Kidney glomerular epithelial cell (primary cell): Measurements from ENCODE around the gene ARMC9.
A peak's percentile ranks its signal among the peaks of the same experiment; 100 is the strongest.
"Not testable (repeated sequence)": the region's sequence is repeated elsewhere in the genome, so short reads cannot be mapped to it uniquely, and the experiment has no call there.

Experiments used
- DNase-seq: peaks from one replicate; lab custom pipeline; 2025; lab: John Stamatoyannopoulos, UW

The ARMC9 gene

DNA sequence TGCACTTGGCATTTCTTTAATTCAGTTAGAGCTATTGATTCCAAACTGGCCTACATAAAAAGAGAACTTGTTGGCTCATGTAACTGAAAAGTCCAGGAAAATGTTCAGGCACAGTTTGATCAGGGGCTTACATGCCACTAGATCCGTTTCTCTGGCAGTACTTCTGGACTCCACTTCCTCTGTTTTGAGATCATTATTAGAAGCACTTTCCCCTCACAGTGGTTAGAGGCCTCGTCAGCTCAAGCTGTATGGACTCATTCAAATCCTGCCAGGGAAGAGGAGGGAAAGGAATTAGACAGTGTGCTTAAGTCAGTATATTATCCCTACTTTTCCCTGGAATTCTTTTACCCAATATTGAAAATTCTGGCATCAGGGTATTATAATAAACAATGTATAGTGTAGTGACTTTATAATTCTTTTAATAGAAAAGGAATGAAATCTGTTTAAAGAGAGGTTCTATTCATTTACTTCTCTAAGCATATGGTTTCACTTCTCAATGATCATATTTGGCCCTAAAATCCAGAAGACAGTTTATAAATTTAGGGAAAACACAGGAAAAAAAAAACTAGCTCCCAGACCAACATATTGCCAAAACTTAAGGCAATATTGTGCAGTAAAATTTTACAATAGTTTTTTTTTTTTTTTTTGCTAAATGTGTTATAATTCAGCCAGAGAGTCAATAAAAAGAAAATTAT is 92.0 kb downstream of the ARMC9 start:
- no peak for DNase-seq

DNA sequence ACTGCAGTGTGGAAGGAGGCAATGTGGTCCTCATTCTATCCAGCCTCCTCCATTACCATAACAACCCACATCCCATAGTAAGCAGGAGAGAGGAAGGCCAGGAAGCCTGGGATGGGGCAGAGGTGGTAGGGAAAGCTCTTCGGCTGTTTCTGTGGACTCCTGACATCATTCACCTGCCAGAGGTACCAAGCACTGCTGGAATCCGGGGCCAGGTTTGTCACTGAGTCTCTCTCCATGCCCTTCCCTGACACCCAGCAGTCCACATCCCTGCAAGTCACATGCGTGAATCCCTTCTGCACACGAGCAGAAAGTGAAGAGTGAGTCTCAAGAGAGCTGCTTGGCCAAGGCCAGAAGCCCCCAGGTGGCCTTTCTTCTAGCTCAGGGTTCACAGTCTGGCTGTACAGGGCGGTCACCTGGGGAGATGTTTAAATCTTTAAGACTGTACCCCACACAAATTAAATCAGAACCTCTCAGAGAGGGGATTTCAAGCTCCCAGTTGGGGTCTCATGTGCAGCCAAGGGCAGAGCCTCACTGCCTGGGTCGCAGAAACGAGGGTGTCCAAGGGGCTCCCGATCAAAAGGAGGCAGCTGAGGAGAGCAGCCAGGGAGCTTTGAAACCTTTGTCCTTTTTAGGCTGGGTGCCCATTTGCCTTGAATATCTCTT is 94.2 kb downstream of the ARMC9 start:
- no peak for DNase-seq

DNA sequence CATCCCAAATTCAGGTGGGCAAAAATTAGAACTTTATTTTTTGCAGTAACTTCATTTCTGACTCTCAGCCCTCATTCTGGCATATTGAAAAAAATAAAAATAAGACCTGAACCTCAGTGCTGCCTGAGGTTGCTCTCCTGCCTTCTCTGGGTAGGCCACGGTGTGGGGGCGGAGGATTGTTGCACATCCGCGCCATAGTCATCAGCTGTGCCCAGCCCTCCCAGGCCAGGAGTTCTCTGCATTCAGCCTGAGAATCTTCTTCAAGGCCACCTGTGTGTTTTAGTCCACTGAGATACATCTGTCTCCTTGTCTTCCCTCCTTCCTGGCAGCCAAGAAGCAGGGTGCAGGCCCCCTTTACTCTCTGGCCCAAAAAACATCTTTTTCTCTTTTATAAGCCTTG is 94.7 kb downstream of the ARMC9 start:
- no peak for DNase-seq

DNA sequence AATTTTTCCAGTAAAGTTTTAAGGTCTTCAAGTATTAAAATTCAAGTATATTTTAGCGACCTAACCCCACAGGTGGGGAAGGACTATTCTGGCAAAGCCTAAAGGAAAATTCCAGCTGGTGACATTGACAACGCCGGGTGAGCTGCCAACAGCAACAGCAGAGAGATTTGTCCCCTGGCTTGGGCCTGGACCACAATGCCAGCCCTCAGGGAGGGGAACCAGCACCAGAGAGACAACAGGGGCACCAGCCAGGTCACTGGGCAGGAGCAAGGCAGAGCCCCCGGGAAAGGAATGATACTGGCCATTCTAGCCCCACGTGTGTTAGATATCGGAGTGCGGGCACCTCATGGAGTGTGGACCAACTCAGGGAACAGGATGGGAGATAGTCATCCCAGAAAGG is 95.7 kb downstream of the ARMC9 start:
- DNase-seq, result no peak

DNA sequence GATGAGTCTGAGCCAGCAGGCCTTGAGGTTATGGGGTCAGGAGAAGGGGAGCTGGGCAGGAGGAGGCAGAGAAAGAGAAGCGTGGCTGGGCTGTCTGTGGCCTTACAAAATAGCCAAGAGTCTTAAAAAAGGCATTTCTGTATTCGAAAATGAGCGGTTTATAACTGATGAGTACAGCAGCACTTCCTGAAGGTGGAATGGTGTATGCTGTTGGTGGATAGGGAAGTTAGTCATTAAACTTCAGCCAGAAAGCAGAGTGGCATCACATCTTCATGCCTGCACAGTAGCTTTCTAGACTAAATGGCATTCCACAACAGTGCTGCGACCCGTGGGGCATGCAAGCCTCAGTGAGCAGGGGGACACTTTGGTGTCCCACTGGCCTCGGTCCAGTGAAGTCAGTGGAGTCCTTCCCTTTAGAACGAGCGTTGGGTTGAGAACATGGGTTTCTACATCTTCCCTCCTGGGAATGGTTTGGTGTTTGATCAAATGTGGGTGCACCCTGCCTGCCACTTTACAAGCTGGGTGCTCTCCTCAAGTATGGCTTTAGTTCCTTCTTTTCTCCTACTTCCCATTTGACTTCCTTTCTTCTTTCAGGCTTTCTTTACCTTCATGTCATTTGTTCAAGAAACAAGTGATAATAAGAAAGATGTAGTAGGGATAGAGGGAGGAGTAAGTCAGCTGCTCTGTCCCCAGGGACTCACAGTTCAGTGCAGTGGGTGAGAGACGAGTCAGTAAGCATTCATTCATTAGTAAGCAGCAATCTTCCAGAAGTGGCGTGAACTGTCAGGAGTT is 96.3 kb downstream of the ARMC9 start:
- DNase-seq, result no peak

DNA sequence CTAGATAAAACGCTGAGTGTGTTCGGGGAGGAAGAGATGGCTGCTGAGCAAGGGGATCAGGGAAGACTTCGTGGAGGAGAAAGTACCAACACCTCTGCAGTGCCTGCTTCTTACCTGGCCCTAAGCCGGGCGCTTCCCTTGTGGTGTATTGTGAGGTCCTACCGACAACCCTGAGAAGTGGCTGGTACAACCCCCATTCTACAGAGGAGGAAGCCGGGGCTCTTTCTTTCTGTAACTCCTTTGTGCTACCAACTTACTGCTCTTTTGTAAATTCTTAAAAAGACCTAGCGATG is 96.9 kb downstream of the ARMC9 start:
- DNase-seq, result no peak

DNA sequence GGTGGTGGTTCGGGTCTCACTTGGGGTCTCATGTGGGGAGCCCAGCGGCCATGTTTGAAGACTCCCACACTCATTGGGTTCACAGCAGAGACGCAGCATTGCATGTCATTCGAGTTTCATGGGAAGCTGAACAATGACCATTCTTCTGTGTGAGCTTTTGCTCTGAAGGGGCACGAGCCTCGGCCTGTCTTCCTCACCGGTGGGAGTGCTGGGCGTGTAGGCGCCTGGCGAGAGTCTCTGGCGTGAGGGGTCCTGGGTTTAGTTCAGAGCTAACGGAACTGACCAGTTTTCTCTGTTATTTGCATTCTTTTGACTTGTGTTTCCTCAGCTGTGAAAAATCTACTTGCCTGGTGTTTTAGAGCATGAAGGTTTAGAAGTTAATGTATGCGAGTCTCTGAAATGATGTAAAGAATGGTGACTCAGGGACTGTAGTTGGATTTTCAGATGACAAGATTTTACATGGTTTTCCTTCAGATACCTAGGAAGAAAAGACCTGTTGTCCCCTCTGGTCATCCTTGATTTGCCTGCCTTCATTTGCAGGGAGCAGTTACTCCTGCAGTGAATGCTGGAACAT is 98.1 kb downstream of the ARMC9 start:
- no peak for DNase-seq

DNA sequence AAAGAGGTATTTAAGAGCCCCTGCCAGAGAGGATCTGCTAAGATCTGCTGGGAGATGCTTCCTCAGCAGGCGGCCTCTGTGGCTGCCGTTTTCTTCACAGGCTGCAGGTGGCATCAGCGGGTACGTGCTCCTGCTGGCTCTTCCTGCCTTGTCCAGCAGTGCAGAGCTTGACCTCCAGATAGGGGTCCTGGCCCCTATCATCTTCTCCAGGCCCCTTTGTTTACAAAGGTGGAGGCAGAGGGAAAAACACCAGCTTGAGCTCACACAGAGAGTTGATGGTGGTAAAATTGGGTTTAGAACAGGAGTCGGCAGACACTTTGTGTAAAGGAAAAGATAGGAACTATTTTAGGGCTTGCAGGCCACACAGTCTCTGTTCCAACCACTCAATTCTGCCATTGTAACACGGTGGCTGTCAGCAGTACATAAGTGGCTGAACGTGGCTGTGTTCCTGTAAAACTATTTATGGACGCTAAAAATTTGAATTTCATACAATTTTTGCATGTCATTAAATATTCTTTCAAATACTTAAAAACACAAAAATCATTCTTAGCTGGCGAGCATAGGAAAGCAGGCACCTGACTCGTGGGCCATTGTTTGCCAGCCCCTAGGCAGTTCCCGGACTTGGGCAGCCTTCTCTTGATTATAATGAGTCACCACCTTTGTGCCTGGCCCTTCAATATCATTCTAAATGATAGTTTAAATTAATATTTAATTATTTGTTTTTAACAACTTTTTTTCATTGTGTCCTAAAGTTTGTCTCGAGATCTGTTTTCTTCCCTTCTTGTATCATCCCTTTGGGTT is 98.9 kb downstream of the ARMC9 start:
- DNase-seq, result peak; percentile 42

DNA sequence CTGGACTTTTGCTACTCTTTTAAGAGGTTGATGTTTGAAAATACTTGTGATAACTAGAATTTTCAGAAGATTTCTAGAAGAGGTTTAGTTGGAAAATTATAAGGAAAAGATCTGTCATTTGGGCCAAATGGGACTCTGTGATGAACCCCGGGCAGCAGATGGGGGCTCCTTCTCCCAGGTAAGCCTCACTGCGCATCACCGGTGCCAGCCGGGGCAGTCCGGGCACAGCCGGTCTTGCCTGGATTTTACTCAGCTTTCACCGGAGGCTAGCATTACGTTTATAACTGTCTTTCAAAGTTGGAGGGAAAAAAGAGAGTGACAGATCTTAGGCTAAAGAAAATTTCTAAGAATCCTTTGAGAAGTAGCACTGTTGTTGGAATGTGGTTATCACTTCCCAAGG is 99.7 kb downstream of the ARMC9 start:
- no peak for DNase-seq

DNA sequence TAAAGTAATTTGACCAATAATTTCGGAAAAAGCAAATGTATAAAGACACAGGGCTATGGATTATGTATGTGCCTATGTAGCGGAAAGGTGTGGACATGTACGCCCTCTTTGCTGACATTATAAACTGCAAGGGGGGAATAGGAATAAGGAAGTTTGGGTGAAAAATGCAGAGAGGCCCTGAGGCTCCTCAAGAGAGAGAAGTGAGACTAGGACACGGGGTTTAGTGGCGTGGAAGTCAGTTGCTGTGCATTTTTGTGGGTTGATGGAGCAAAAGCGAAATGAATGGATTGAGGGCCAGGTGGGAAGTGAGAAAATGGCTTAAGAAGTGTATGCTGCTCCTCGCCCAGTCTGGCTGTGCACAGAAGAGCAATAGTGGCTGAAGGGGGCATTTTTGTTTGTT is 100.8 kb downstream of the ARMC9 start:
- DNase-seq, result no peak

DNA sequence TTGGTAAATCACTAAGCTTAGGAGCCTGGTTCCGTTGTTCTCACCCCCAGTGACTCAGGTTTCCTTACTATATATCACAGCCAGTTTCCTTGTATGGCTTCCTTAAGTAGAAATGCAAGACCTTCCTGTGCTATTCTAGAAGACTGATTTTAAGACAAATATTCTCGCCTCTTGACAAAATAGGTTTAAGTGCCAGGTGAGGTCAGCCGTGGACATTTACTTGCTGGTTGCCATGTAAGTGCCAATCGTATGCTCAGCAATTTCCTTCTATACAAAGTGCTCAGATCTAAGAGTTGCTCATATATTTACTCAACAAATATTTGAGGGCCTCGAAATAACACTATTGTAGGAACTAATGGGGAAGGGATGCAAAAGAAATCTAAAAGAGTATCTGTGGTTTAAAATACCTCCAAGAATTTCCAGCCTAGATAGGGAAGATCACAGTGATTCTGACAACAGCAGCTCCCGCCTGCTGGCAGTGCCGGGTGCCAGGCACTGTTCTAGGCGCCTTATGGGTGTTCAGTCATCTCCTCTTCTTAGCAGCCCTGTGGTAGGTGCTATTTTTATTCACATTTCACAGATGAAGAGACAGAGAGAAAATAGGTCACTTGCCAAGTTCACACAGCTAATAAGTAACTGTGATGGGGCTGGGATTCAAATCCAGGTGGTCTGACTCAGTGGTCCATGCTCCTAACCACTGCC is 101.7 kb downstream of the ARMC9 start:
- peak; percentile 94 for DNase-seq

DNA sequence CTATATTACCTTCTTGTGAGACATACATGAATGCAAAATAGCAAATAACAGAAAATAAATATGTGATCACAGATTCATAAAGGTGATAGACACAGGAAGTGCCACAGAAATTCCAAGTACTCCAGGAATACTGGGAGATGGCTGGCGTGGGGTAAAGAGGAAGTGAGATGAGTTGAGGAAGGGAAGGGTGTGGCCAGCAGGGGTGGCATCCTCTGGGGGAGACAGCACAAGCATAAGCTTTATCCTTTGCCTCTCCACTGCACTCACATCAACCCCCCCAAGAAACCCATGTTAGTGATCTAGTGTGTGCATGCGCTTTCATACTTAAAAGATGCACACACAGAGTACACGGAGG is 102.3 kb downstream of the ARMC9 start:
- DNase-seq, result no peak

DNA sequence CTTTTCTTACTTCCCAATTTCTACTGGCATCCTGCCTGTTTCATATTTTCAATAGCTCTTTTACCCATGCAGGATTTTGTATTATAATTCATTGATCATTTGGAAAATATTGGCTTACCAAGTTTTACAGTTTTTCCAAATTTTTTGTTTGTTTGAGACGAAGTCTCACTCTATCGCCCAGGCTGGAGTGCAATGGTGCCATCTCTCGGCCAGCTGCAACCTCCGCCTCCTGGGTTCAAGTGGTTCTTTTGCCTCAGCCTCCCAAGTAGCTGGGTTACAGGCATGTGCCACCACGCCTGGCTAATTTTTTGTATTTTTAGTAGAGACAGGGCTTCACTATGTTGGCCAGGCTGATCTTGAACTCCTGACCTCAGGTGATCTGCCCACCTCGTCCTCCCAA is 105.8 kb downstream of the ARMC9 start:
- DNase-seq, result not testable (repeated sequence)

DNA sequence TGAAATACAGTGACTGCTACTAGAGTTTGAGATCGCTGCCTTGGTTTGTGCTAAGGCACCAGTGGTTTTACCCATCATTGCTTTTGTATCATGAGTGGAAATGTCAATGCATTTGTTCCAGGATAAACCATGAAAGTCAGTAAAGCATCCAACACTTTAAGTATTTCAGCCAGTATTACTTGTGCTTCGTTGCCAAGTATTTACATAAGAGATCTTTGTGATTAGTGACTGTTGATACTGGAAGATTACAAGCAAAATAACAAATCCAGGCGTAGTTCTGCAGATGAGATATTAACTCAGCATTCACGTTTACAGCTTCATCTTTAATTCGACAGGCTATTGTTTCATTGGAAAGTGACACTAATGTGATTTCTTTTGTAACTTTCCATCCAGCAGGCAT is 106.8 kb downstream of the ARMC9 start:
- no peak for DNase-seq

DNA sequence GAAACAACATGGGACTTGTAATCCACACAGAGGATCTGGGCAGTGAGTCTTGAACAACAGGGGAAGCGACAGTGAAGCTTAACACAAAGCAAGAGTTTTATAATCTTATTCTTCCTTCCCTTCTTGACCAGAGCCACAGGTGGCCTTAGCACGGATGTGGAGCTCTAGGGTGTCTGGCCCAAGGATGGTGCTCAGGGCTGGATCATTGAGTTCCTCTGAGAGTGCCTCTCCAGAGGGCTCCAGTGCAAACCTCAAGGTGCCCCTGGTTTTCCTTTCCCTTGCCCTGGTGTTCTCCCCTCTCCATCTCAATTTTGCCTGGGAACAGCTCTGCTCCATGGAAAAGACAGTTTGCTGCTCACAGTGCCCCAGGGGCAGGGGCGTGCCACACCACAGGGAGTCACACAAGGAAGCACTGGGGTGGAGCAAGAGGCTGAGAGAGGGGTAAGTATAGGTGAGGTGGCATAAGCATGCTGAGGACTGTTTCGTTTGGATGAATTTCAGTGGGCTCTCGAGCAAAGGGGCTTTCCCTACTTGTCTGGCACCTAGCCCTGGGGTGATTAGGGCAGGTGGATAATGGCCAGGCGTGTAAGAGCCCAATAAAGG is 108.5 kb downstream of the ARMC9 start:
- DNase-seq, result no peak

DNA sequence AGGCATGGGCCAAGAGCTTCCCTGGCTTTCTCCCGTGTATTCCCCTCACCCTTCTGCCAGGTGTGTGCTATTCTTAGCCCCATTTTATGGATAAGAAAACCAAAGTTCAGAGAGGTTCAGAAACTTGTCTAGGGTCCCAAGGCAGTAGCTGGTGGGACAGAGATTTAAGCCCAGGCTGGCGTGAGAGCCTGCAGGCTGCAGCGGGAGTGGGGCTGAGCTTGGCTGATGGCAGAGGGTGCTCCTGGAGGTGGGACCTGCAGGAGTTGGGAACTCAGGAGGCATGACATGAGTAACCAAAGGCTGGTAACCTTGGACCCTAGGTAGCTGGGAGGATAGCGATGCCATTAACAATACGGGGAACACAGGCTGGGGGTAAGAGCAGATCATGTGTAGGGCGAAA is 109.8 kb downstream of the ARMC9 start:
- no peak for DNase-seq

DNA sequence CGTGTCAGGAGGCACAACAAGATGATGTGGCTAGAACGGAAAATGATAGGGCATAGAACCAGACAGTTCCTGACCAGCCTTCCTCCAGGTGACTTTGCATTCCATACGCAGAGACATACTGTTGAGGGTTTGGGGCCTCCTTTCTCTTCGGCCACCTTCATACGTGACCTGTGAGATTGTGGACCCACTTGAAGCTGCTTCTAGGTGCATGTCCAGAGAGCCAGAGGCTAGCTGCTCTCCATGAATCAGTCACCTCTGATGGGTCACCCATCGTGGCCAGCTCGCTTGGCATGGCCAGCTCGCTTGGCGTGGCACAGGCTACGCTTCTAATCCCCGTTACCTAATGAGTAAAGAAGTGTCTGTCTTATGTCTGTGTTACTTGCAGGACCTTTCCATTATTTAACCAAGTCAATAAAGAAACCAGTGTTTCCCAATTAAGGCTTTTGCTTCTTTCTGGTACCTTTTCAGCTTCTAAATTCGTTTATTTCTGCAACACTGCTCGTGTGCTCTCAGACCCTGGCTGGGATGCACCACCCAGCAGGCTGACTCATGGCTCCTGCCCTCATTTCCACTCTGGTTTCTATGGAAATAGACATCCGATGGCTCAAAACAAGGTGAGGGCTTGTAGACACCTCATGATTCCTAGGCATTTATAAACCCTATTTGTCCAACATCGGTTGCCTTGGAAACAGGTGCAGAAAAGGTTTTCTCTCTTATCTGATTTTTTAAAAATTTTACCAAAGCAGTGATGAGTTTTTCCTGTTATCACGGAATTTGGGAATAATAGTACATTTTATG is 110.4 kb downstream of the ARMC9 start:
- peak; percentile 71 for DNase-seq

DNA sequence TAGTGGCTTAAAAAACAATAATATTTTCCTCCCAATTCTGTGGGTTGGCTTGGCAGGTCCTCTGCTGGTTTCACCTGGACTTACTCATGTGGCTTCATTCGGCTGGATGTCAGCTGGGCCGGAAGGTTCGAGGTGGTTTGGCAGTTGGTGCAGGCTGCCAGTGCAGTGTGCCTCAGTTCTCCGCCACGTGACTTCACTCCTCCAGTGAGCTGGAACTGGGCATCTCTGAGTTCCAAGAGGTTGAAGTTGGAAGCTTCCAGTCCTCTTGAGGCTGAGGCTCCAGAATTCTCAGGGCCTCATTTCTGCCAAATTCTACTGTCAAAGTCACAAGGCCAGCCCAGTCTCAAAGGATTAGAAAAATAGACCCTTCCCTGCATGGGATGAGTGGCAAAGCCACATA is 113.6 kb downstream of the ARMC9 start:
- DNase-seq, result no peak

DNA sequence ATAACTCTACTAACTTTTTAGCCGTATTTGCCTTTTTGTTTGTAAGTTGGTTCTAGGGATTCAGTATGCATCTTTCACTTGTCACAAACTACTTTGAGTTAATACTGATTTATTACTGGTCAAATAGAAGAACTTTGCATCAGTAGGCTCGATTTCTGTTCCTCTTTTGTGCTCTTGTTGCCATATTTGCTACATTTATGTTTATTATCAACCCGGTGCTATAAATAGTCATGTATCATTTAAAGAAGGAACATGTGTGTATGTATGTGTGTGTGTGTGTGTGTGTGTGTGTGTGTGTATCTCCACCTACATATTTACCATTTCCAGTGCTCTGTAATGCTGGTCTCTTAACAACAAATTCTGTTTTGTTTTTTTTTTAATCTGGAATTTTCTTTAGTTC is 117.5 kb downstream of the ARMC9 start:
- no peak for DNase-seq

DNA sequence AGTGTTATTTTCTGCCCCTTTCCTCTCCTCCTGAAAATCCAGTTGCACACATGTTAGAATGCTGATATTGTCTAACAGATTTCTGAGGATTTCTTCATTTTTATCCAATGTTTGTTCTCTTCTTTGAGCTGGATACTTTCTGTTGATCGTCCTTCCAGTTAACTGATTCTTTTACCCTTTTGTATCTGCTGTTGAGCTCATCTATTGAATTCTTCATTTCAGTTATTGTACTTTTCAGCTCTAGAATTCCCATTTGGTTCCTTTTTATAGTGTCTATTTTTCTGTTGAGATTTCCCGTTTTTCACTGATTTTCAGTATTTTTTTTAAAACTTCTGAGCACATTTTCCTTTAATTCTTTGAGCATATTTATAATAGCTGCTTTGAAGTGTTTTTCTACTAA is 119.1 kb downstream of the ARMC9 start:
- DNase-seq, result no peak

DNA sequence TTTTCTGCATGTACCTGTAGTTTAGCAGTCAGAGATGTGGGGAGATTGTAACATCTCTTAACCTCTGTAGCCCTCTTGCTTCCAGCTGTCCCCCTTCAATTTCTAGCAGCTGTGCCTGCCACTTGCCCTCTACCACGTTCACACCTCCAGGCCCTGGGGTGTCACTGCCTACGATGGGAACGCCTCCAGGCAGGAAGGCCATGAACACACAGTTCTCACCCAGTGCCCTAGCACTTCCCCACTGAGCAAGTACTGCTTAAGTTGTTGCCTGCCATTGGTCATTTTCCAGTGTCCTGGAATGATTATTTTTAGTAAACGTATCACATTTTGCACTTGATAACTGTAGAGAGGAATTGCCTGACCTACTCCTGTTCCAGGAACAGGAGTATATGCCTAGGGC is 120.0 kb downstream of the ARMC9 start:
- DNase-seq, result no peak
